K562 treated with DMSO at 1 percent for 24 hours (cell line): ENCODE data around the gene IGFL2. TPM values are rescaled to one million over a fixed set of nuclear protein-coding genes. Genes with fewer than 3 reads are reported as not detected.

Experiments used
- total RNA-seq: library from RNA; unstranded; fragments of 300-600 nt; gene quantifications from 2 replicates; pipeline ENCODE4 v1.2.3, GENCODE V29; 2022; ENCODE audit warnings: low read depth; ENCODE audit not compliant: insufficient read depth

Gene IGFL2
- total RNA-seq: 11.4 and 16.7 TPM in 2 replicates

GRCh38 chr19:46147791-46148288 lies at the start of gene IGFL2:
IGFL2 (plus strand) TSS chr19:46148238; CDS start chr19:46148279, 41 bp downstream.

GRCh38 chr19:46124638-46125115 lies 23.4 kb upstream of the IGFL2 start, which contains the start of gene IGFL3:
IGFL3 (minus strand) TSS chr19:46124688; CDS start chr19:46124649, 39 bp downstream.

Other genes starting within 250 kb of the IGFL2 start
- 11.8 and 15.2 TPM in 2 replicates for gene MYPOP, start 245.6 kb upstream of the IGFL2 start, total RNA-seq
- not detected in 2 replicates for gene NANOS2, start 233.5 kb upstream of the IGFL2 start, total RNA-seq
- 0.05 TPM in 1 of 2 replicates, not detected in the other for gene NOVA2, start 174.4 kb upstream of the IGFL2 start, total RNA-seq
- 12.7 and 12.8 TPM in 2 replicates for gene CCDC61, start 152.8 kb upstream of the IGFL2 start, total RNA-seq
- not detected in 2 replicates for gene PGLYRP1, start 125.2 kb upstream of the IGFL2 start, total RNA-seq
- gene IGFL4, start 107.2 kb upstream of the IGFL2 start, total RNA-seq: not detected in 2 replicates
- gene IGFL3, start 23.6 kb upstream of the IGFL2 start, total RNA-seq: not detected in 2 replicates
- gene IGFL1, start 81.5 kb downstream of the IGFL2 start, total RNA-seq: not detected in 2 replicates
- gene HIF3A, start 148.8 kb downstream of the IGFL2 start, total RNA-seq: 0.41 TPM in 1 of 2 replicates, not detected in the other
- gene PPP5C, start 198.8 kb downstream of the IGFL2 start, total RNA-seq: 95.9 and 108 TPM in 2 replicates